HG03521 (cell line): Measurements from ENCODE around the gene GRID2IP.

Experiments
- ATAC-seq: cut with Tn5 transposase; IDR thresholded peaks from one replicate; pipeline ENCODE4 v1.9.1; 2021; ENCODE audit warnings: mild to moderate bottlenecking, moderate library complexity; ENCODE audit not compliant: unreplicated experiment

GRID2IP gene

GRCh38 chr7:6563936-6564770, 12.9 kb upstream of the GRID2IP start:
- ATAC-seq: no peak

DNA sequence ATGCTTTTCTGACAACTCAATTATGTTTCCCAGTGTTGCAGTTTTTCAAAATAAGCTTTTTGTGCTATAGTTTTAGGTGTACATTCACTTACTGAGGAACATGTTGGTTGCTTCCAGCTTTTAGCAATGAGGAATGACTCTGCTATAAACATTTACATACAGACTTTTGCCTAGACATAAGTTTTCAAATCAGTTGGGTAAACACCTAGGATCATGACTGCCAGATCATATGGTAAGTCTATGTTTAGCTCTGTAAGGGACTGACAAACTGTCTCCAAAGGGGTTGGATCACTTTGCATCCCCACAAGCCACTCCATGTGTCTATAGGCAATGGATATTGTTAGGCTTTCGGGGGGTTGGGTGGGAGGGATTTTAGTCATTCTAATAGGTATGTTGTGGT, 10.8 kb upstream of the GRID2IP start:
- ATAC-seq: no peak

- no peak for ATAC-seq
Observed at GRCh38 chr7:6559896-6560295, 8.6 kb upstream of the GRID2IP start.

GRCh38 chr7:6558837-6559236, 7.6 kb upstream of the GRID2IP start:
- no peak for ATAC-seq

DNA sequence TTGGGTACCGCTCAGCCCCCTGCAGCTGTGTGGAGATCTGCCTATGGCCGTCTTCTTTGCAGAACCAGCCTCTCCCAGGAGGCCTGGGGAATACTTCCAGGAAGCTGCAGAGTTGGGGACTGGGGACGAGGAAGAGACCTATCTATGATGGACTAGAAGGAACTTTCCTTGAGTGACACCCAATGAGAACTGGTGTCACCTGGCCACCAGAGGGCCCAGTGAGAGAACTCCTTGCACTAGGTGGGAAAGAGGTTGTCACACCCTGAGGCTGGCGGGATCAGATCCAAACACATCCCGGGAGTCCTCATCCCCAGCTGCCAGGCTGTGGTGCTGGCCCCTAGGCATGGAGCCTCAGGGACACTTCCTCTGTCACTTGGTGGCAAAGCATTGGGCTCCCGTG, 4.9 kb upstream of the GRID2IP start:
- ATAC-seq: no peak

GRCh38 chr7:6554848-6555247, 3.6 kb upstream of the GRID2IP start:
- no peak for ATAC-seq

- no peak for ATAC-seq
Observed at GRCh38 chr7:6553448-6554044, 2.3 kb upstream of the GRID2IP start.

DNA sequence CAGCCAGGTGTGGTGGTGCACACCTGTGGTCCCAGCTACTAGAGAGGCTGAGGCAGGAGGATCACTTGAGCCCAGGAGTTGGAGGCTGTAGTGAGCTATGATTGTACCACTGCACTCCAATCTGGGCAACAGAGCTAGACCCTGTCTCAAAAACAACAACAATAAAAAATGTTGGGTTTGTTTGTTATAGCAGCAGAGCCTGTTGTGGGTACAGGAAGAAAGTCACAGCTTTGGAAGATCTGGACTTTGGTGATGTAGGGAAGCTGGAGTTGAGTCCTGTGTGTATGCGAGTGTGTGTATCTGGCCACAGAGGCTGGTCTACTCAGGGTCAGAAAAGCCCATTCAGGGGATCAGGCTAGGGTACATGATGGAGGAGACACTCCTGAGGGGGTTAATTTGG, 3.9 kb downstream of the GRID2IP start:
- no peak for ATAC-seq

- no peak for ATAC-seq
Observed at GRCh38 chr7:6546498-6547251, 4.6 kb downstream of the GRID2IP start.

DNA sequence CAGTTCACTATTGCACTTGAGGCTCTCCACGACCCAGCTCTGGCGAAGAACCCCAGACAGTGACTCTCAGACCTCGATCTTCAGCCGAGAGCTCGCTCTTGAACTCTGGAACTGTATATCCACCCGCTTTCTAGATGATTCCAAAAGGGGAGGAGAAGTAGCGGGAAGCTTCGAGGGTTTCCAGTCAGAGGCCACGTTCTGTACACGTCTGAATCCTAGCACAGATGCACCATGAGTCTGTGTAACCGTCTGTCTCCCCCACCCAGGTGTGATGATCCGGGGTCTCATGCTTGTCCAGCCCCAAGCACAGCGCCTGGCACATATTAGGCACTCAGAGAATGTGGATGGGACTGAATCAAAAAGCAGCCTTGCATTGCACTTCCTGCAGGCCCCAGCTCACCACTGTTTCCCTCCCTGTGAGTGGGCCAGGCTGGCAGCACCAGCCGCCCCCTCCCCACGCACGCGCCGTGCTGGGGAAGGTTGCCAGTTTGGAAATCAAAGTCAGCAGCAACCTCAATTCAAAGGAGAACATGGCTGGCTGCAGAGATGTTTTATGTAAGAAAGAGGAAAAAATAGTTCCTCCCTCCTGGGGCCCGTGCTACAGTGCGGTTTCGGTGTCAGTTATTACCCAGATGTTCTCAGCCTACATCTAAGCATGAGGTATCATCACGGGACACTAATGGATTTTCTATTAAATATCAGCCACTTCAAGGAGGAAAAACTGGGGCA, 5.7 kb downstream of the GRID2IP start:
- ATAC-seq: no peak

DNA sequence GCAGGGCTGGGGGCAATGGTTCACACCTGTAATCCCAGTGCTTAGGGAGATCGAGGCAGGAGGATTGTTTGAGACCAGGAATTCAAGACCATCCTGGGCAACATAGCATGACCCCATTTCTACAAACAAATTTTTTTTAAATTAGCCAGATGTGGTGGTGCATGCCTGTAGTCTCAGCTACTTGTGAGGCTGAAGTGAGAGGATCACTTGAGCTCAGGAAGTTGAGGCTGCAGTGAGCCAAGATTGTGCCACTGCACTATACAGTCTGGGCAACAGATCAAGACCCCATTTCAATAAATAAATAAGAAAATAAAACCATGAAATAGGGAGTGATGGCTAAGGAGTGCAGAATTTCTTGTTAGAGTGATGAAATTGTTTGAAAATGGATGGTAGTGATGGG, 8.9 kb downstream of the GRID2IP start:
- no peak for ATAC-seq

DNA sequence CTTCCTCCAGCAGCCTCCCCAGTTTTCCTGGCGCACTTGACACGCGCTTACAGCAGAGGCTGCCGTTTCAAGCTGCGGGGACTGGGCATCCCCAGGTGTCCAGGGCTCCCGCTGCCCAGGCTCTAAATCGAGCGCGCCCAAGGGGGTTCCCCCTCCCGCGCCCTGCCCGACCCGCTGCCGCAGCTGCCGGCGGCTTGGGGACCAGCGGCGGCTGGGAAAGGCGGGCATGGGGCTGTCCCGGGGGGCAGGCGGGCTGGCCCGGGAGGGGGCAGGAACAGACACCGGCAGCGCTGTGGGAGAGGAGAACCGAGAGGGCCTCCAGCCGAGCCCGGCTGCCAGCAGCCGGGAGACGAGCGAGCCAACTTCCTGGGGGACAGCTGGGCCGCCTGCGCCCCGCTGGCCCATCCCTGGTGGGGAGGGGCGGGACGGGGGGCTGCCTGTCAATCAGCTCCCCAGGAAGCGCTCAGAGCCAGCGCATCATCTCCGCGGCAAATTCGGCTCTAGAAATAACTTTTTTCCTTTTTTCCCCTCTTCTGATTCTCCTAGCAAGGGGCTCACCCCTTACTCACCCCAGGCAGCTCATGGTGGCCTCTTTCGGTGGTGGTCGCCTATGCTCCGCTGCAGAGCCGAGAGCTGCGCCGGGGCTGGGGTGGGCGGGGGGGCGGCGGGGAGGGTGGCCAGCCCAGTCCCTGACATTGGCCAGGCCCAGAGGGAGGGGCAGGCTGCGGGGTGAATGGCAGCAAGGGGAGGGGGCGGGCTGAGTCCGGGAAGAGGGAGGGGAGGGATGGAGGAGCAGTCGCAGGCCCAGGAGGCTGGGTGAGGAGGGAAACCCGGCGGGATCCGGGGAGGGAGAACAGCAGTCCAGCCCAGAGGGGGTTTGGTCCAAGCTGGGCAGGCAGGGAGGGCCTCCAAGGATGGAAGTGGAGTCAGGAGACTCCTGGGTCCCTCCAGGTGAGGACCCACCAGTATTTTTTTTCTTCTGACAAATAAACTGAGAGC, 14.7 kb downstream of the GRID2IP start:
- ATAC-seq: no peak

- ATAC-seq: no peak
Observed at GRCh38 chr7:6533893-6534495, 17.3 kb downstream of the GRID2IP start.

- no peak for ATAC-seq
Observed at GRCh38 chr7:6532516-6532915, 18.7 kb downstream of the GRID2IP start.

DNA sequence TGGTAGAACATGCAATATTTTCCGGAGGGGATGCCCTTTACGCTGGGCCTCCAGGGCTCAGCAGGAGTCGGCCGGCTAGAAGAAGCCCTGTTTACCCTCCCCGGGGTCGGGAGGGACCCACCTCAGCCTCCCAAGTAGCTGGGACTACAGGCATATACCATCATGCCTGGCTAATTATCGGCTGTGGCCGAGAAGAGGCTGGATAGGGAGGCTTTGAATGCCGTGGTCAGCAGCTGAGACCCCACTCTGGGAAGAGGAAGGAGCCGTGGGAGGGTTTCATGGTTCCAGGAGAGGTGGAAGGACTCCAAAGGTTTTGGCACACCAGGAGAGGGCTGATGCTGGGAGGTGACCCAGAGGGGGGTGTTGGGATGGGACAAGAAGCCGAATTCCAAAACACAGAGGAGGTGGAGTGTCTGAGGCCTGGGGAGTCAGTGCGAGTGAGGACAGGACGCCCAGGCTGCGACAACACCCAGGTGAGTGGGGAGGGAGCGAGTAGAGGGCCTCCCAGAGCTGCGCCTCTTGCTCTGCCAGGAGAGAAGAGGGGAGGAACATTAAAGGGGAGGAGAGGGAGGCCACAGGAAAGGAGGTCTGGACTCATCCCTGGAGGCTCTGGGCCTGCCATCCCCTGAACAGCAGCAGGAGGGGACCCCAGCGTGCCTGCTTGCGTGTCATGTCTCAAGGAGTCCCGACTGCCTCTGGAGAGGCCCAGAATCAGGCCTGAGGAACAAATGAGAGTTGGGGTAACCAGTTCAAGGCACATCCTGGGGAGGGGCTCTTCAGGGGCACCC, 19.6 kb downstream of the GRID2IP start:
- no peak for ATAC-seq

DNA sequence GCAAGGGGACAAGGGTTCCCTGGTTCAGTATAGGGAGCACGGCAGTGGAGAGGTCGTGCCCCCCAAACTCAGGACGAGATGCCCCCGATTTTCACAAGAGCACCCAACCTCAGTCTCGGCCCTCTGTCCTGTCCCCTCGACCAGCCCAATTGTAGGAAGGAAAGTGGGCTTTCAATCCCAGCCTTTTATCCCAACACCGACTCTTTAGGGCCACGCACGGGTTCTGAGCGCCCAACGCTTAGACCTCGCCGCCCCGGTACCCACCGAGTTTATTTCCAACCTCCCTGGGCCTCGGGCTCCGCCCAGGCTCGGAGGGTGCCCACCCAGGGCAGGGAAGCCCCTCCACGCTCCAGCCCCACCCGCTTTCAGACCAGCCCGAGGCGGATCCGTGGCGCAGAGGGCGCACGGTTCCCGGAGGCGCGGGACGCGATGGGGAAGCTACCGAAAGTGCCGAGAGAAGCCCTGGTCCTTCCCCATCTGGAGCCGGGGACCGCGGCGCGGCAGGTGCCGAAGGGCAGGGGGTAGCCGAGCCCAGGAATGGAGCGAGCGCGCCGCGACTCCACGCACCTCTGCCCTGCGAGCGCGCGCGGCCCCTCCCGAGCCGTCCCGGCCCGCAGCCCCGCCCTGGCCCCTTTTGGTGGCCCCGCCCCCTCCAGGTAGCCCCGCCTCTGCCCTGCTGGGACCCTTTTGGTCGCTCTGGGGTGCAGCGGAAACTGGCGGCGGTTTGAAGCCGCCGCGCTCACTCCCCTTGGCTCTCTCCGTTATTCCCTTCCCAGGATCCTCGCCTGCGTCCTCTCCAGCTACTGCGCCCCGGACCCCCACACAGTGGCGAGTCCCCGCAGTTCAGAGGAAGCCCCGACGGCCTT, 20.4 kb downstream of the GRID2IP start:
- no peak for ATAC-seq

GRCh38 chr7:6529643-6530042, 21.6 kb downstream of the GRID2IP start:
- no peak for ATAC-seq
